Adrenal gland (tissue), 12 donors: ENCODE measurements around the gene CDH20. TPM values are rescaled to one million over a fixed set of nuclear protein-coding genes. Genes with fewer than 3 reads are reported as not detected.

Source experiments
- DNase-seq, 7 donors: peaks; one replicate each; pipeline ENCODE4 v3.0.0-alpha.2; 2019 to 2020
- H3K27ac ChIP-seq, 5 donors: fragments of 200-600 bp; sonication (generic) in 4 of 5; 1 replicate in 3 of 5; 2 replicates in 2 of 5; pipeline versions ENCODE4 v1.5.1 to v1.8.0; 2016 to 2020; ENCODE audit warnings: mild to moderate bottlenecking in 1 of 5
- H3K27me3 ChIP-seq: fragments of 200-600 bp; 2 replicates; pipeline ENCODE4 v1.8.0; 2021
- H3K36me3 ChIP-seq, 2 donors: fragments of 200-600 bp; replicated peaks in 1 of 2; 1 replicate in 1 of 2; 2 replicates in 1 of 2; pipeline versions ENCODE4 v1.5.1 to v1.8.0; 2018 to 2022
- H3K4me1 ChIP-seq, 2 donors: fragments of 200-600 bp; replicated peaks in 1 of 2; 1 replicate in 1 of 2; 2 replicates in 1 of 2; pipeline versions ENCODE4 v1.5.1 to v1.8.0; 2018 to 2021
- H3K4me3 ChIP-seq, 4 donors: fragments of 200-600 bp; sonication (generic) in 3 of 4; one replicate each; pipeline ENCODE4 v1.5.1; 2016 to 2018
- H3K9me3 ChIP-seq, 3 donors: fragments of 200-600 bp; sonication (generic) in 1 of 3; replicated peaks in 1 of 3; 1 replicate in 2 of 3; 2 replicates in 1 of 3; pipeline versions ENCODE4 v1.5.1 to v1.8.0; 2016 to 2021
- CTCF ChIP-seq, 6 experiments: fragments of 450-650 bp in 4 of 6; fragments of 200-600 bp in 2 of 6; sonication (generic) in 1 of 6; IDR thresholded peaks; 1 replicate in 5 of 6; 2 replicates in 1 of 6; pipeline versions ENCODE4 v1.5.1 to v1.8.0; 2016 to 2021; ENCODE audit warnings: antibody characterized with exemption in 6 of 6, mild to moderate bottlenecking in 2 of 6, moderate library complexity in 1 of 6
- POLR2A ChIP-seq, 2 donors: fragments of 450-650 bp; IDR thresholded peaks; one replicate each; pipeline ENCODE4 v1.6.1; 2017; ENCODE audit warnings: antibody characterized with exemption in 2 of 2, mild to moderate bottlenecking in 2 of 2, moderate library complexity in 1 of 2
- WGBS, 4 donors: extraction: QIAGEN DNeasy Blood & Tissue Kit in 2 of 4; methylation state at CpG; one replicate each; pipeline versions ENCODE4 v1.1.5 to v1.1.7; 2013 to 2017; 5-methylcytosine and 5-hydroxymethylcytosine counted together
- intact Hi-C, 2 donors: fragments of 100-400 bp; cut with DNase I; formaldehyde crosslinking; loops; one replicate each; pipeline versions ENCODE4 v1.14.1 to v1.15.0; 2022 to 2023
- polyA plus RNA-seq, 3 donors: library from polyadenylated mRNA; stranded (reverse); fragments of 200-250 nt in 2 of 3; fragments of 350-450 nt in 1 of 3; fragmentation: Illumina TruSeq in 1 of 3; extraction: RNeasy Lipid Tissue Mini Kit (QIAGEN cat#74804) in 1 of 3; gene quantifications; one replicate each; pipeline ENCODE4 v1.2.3, GENCODE V29; 2013 to 2014
- total RNA-seq, 9 donors: library from RNA; depleted of rRNA in 4 of 9; stranded (reverse); fragments of >200 nt in 4 of 9; fragments of 120-200 nt in 1 of 9; fragmentation: NEBNext Ultra II Directional in 1 of 9; extraction: Animal tissue kit (Norgen Biotek cat#: 25700) in 1 of 9; gene quantifications; one replicate each; pipeline versions ENCODE4 v1.1.0 to v1.2.4, GENCODE V29; 2013 to 2023
- donor health status: healthy with polysubstance abuse.
- donor health status: Bipolar disorder and iron deficiency.
- donor health status: DM: yes; HTN: yes; CAD: no.
- donor health status: DM: no; HTN: no; CAD: no.
- donor health status: DM: no; HTN: no; CAD: no.
- donor health status: DM: yes; HTN: yes; CAD: no.

The CDH20 gene
- total and polyA plus RNA-seq, 12 donors, result 0.07 to 11.6 (median 0.29) TPM; not detected in 2

DNA sequence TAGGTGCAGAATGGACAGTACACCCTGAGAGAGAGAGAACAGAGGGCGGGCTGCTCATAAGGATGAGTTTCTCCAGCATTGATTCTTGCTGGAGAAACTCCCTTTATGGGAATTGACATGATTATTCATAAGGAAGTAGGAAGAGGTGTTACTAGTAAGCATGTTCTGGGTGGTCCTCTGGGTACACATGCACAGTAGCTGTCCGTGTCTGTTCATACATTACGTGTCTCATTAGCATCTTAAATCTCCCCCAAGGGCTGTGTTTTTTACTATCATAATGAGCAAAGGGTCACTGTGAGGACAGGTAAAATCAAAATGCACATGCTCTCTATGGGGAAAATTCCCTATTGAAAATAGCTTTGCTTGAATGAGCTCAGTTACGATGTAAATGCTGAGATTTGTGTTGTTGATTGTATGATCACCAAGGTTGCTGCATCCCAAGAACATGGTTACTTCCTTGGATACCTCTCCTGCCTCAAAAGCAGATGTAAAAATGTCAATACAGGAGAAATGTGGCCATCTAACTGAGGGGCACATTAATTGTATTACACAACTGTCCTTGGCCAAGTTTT is 238.9 kb downstream of the CDH20 start:
- intact Hi-C loops, result loop anchor here in 1 of 2 donors (10.0 kb wide), 1 partner anchor 63 kb away; no protein-coding TSS in a partner anchor

GRCh38 chr18:61572871-61573270 is 239.6 kb downstream of the CDH20 start:
- no peaks in the 10 kb centered on the region for H3K9me3 ChIP-seq
- WGBS, 4 donors, result 91 to 97% (median 94%) methylated on average over 1 of the region's 1 CpG
- intact Hi-C loops, result loop anchor here in 1 of 2 donors (10.0 kb wide), 1 partner anchor 62 kb away; no protein-coding TSS in a partner anchor
- no peak for DNase-seq
- TF ChIP-seq POLR2A (IDR thresholded peaks at IDR 0.05), result no peak
- no peak for TF ChIP-seq CTCF (IDR thresholded peaks at IDR 0.05)
- no peaks in the 10 kb centered on the region for H3K4me1 ChIP-seq
- H3K4me3 ChIP-seq, result no peak overlapping the region
- no peaks in the 10 kb centered on the region for H3K27me3 ChIP-seq
- H3K27ac ChIP-seq, result no peak overlapping the region
- H3K36me3 ChIP-seq, result no peaks in the 10 kb centered on the region

More for the DNA sequence above, 238.9 kb downstream of the CDH20 start:
- WGBS, 4 donors, result 92 to 98% (median 95%) methylated on average over 4 of the region's 4 CpGs
- Histone ChIP-seq H3K27me3 (no peaks in the 10 kb centered on the region), H3K4me3 (no peak overlapping the region), H3K36me3 (no peaks in the 10 kb centered on the region), H3K4me1 (no peaks in the 10 kb centered on the region), H3K9me3 (no peaks in the 10 kb centered on the region), H3K27ac (no peak overlapping the region)
- TF ChIP-seq CTCF (IDR thresholded peaks at IDR 0.05) (no peak), POLR2A (IDR thresholded peaks at IDR 0.05) (no peak)
- DNase-seq, result no peak

- TF ChIP-seq CTCF (IDR thresholded peaks at IDR 0.05) (no peak), POLR2A (IDR thresholded peaks at IDR 0.05) (no peak)
- no peak for DNase-seq
- intact Hi-C loops, result loop anchor here in 1 of 2 donors (10.0 kb wide), 1 partner anchor 60 kb away; no protein-coding TSS in a partner anchor
Measured at GRCh38 chr18:61574665-61575064, 241.4 kb downstream of the CDH20 start.

DNA sequence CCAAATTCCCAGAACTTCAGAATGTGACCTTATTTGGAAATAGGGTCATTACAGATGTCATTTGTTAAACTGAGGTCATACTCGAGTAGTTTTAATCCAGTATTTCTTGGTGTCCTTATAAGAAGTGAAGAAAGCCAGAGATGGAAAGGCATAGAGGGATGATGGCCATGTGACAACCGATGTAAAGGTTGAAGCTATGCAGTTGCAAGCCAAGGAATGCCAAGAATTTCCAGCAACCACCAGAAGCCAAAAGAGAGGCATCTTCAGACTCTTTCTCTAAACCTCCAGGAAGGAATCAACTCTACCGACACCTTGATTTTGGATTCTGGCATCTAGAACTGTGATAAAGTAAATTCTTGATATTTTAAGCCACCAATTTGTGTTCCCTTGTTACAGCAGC is 242.2 kb downstream of the CDH20 start:
- Histone ChIP-seq H3K4me1 (no peaks in the 10 kb centered on the region), H3K9me3 (no peaks in the 10 kb centered on the region), H3K27ac (no peak overlapping the region), H3K4me3 (no peak overlapping the region), H3K36me3 (no peaks in the 10 kb centered on the region), H3K27me3 (no peaks in the 10 kb centered on the region)
- no peak for DNase-seq
- WGBS, 4 donors, result 73 to 82% (median 77%) methylated on average over 3 of the region's 3 CpGs
- TF ChIP-seq POLR2A (IDR thresholded peaks at IDR 0.05), result no peak
- TF ChIP-seq CTCF (IDR thresholded peaks at IDR 0.05), result no peak
- intact Hi-C loops, result loop anchor here in 1 of 2 donors (10.0 kb wide), 1 partner anchor 59 kb away; no protein-coding TSS in a partner anchor

More at GRCh38 chr18:61574665-61575064, 241.4 kb downstream of the CDH20 start:
- Histone ChIP-seq H3K36me3 (no peaks in the 10 kb centered on the region), H3K27me3 (no peaks in the 10 kb centered on the region), H3K27ac (no peak overlapping the region), H3K4me1 (no peaks in the 10 kb centered on the region), H3K4me3 (no peak overlapping the region), H3K9me3 (no peaks in the 10 kb centered on the region)
